Measurements from ENCODE around the gene FGF14. TPM values are rescaled to one million over a fixed set of nuclear protein-coding genes. Genes with fewer than 3 reads are reported as not detected.
"Not testable (repeated sequence)": the region's sequence is repeated elsewhere in the genome, so short reads cannot be mapped to it uniquely, and the experiment has no call there.

Gene FGF14
- total and polyA plus RNA-seq, 2 donors (not counting 1 experiment from before 2014, with no cell fraction given), result under 0.01 TPM; not detected in 1

DNA sequence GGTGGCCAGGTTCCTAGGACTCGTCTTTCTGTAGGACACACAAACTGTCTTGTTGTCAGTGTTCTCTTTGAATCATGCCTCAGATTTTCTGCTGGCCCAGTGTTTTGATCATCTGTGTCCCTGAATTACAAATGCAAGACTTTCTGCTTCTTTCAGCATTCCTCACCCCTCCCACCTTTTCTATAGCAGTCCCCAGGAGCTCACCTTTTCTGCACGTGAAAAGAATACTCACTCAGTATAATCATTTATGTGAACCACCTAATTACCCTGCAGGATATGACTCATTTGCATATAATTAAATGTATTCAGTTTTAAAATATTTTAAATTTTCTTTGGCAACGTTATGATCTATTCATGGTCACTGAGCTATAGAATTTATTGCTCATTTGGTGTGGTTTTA is 560.1 kb downstream of the FGF14 start:
- H3K9me3 ChIP-seq (ENCODE audit: control extremely low read depth in 1 of 3, control insufficient read depth in 2 of 3, insufficient read depth in 1 of 3, low read length in 2 of 3), result no peaks in the 10 kb centered on the region
- H3K4me1 Mint-ChIP-seq, result no peaks in the 10 kb centered on the region
- DNase-seq (no peak), ATAC-seq (ENCODE audit: low read depth) (no peak)
- H3K27me3 ChIP-seq (replicated peaks in 1 of 4; ENCODE audit: control extremely low read depth in 1 of 4, control insufficient read depth in 3 of 4, insufficient read depth in 4 of 4, low read length in 3 of 4), result no peaks in the 10 kb centered on the region
- H3K4me3 ChIP-seq (ENCODE audit: control extremely low read depth in 1 of 5, extremely low read depth in 1 of 5, insufficient read depth in 1 of 5, low read depth in 2 of 5, low read length in 4 of 5), result no peak overlapping the region
- WGBS (ENCODE audit: insufficient coverage), result 85% methylated on average over 1 of the region's 3 CpGs
- no peaks in the 10 kb centered on the region for H3K79me2 ChIP-seq (ENCODE audit: control insufficient read depth, insufficient read depth, low read length)
- no peak overlapping the region for H3K4me2 ChIP-seq (replicated peaks; ENCODE audit: low read depth, low read length, poor library complexity, severe bottlenecking)
- no peaks in the 10 kb centered on the region for H3K36me3 ChIP-seq (replicated peaks in 1 of 2; ENCODE audit: control extremely low read depth in 1 of 2, control insufficient read depth in 1 of 2, extremely low read depth in 1 of 2, insufficient read depth in 2 of 2, low read length in 1 of 2)
- intact Hi-C loops (cut with micrococcal nuclease), result no loop called here
- H3K9ac ChIP-seq (ENCODE audit: low read length), result no peak overlapping the region
- CTCF ChIA-PET, result no interaction called here
- no peaks in the 10 kb centered on the region for H3K27me3 Mint-ChIP-seq
- no peak overlapping the region for H3K27ac Mint-ChIP-seq
- no peaks in the 10 kb centered on the region for H3K4me1 ChIP-seq (ENCODE audit: control insufficient read depth in 2 of 2, insufficient read depth in 2 of 2, low read length in 2 of 2)
- TF ChIP-seq EZH2 (IDR thresholded peaks at IDR 0.05; ENCODE audit: borderline replicate concordance, insufficient read depth, low read depth, low read length, poor library complexity, severe bottlenecking), result no peak
- TF ChIP-seq, protein P1, sequence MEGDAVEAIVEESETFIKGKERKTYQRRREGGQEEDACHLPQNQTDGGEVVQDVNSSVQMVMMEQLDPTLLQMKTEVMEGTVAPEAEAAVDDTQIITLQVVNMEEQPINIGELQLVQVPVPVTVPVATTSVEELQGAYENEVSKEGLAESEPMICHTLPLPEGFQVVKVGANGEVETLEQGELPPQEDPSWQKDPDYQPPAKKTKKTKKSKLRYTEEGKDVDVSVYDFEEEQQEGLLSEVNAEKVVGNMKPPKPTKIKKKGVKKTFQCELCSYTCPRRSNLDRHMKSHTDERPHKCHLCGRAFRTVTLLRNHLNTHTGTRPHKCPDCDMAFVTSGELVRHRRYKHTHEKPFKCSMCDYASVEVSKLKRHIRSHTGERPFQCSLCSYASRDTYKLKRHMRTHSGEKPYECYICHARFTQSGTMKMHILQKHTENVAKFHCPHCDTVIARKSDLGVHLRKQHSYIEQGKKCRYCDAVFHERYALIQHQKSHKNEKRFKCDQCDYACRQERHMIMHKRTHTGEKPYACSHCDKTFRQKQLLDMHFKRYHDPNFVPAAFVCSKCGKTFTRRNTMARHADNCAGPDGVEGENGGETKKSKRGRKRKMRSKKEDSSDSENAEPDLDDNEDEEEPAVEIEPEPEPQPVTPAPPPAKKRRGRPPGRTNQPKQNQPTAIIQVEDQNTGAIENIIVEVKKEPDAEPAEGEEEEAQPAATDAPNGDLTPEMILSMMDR (IDR thresholded peaks at IDR 0.05), result no peak
- no peak overlapping the region for H3K4me3 Mint-ChIP-seq
- H2AFZ ChIP-seq (ENCODE audit: insufficient read depth, low read depth, low read length, poor library complexity, severe bottlenecking), result no peak overlapping the region
- no peaks in the 10 kb centered on the region for H3K9me3 Mint-ChIP-seq (ENCODE audit: insufficient read depth)
- POLR2A ChIA-PET, result no interaction called here
- H4K20me1 ChIP-seq (ENCODE audit: control insufficient read depth, insufficient read depth, low read length, poor library complexity, severe bottlenecking), result no peaks in the 10 kb centered on the region
- no peak overlapping the region for H3K27ac ChIP-seq (ENCODE audit: low read length in 2 of 2)

DNA sequence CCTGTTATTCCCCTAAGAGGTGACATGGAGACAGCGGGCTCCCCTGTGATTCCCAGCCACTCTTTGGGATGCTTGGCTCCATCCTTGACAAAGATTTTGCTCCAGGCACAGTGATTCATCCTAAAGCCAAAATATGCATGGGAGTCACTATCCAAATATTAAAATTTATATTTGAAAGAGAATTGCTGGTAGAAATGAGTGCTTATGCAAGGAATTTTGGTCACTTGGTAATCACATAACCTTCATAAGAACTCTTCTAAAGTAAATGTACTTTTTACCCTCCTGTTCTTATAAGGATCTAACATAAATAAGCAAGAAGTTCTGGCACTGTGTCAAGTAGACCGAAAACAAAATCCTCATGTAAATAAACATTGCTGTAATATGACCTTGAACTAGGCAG is 563.5 kb downstream of the FGF14 start:
- no peaks in the 10 kb centered on the region for H3K4me1 Mint-ChIP-seq
- no peak overlapping the region for H3K4me3 Mint-ChIP-seq
- 90% methylated on average over 1 of the region's 2 CpGs for WGBS (ENCODE audit: insufficient coverage)
- intact Hi-C loops (cut with micrococcal nuclease), result no loop called here
- H3K27ac Mint-ChIP-seq, result no peak overlapping the region
- no peaks in the 10 kb centered on the region for H3K9me3 Mint-ChIP-seq (ENCODE audit: insufficient read depth)
- no peak overlapping the region for H3K4me2 ChIP-seq (replicated peaks; ENCODE audit: low read depth, low read length, poor library complexity, severe bottlenecking)
- ChIA-PET CTCF (no interaction called here), POLR2A (no interaction called here)
- ATAC-seq (ENCODE audit: low read depth) (no peak), DNase-seq (no peak)
- no peaks in the 10 kb centered on the region for H3K27me3 Mint-ChIP-seq
- H4K20me1 ChIP-seq (ENCODE audit: control insufficient read depth, insufficient read depth, low read length, poor library complexity, severe bottlenecking), result no peaks in the 10 kb centered on the region
- no peaks in the 10 kb centered on the region for H3K79me2 ChIP-seq (ENCODE audit: control insufficient read depth, insufficient read depth, low read length)
- H2AFZ ChIP-seq (ENCODE audit: insufficient read depth, low read depth, low read length, poor library complexity, severe bottlenecking), result no peak overlapping the region
- H3K4me1 ChIP-seq (ENCODE audit: control insufficient read depth in 2 of 2, insufficient read depth in 2 of 2, low read length in 2 of 2), result no peaks in the 10 kb centered on the region
- H3K36me3 ChIP-seq (replicated peaks in 1 of 2; ENCODE audit: control extremely low read depth in 1 of 2, control insufficient read depth in 1 of 2, extremely low read depth in 1 of 2, insufficient read depth in 2 of 2, low read length in 1 of 2), result no peaks in the 10 kb centered on the region
- no peaks in the 10 kb centered on the region for H3K9me3 ChIP-seq (ENCODE audit: control extremely low read depth in 1 of 3, control insufficient read depth in 2 of 3, insufficient read depth in 1 of 3, low read length in 2 of 3)
- no peaks in the 10 kb centered on the region for H3K27me3 ChIP-seq (replicated peaks in 1 of 4; ENCODE audit: control extremely low read depth in 1 of 4, control insufficient read depth in 3 of 4, insufficient read depth in 4 of 4, low read length in 3 of 4)
- H3K27ac ChIP-seq (ENCODE audit: low read length in 2 of 2), result no peak overlapping the region
- no peak overlapping the region for H3K9ac ChIP-seq (ENCODE audit: low read length)
- TF ChIP-seq, protein P1 (IDR thresholded peaks at IDR 0.05), result no peak
- TF ChIP-seq EZH2 (IDR thresholded peaks at IDR 0.05; ENCODE audit: borderline replicate concordance, insufficient read depth, low read depth, low read length, poor library complexity, severe bottlenecking), result no peak
- H3K4me3 ChIP-seq (ENCODE audit: control extremely low read depth in 1 of 5, extremely low read depth in 1 of 5, insufficient read depth in 1 of 5, low read depth in 2 of 5, low read length in 4 of 5), result no peak overlapping the region

GRCh38 chr13:101837778-101838177 is 564.1 kb downstream of the FGF14 start:
- CTCF ChIA-PET; H4K20me1 ChIP-seq (ENCODE audit: control insufficient read depth, insufficient read depth, low read length, poor library complexity, severe bottlenecking); H3K9ac ChIP-seq (ENCODE audit: low read length); H3K27ac Mint-ChIP-seq; ATAC-seq (ENCODE audit: low read depth); H3K4me2 ChIP-seq (replicated peaks; ENCODE audit: low read depth, low read length, poor library complexity, severe bottlenecking); DNase-seq; H3K9me3 ChIP-seq (ENCODE audit: control extremely low read depth in 1 of 3, control insufficient read depth in 2 of 3, insufficient read depth in 1 of 3, low read length in 2 of 3); H3K27me3 ChIP-seq (replicated peaks in 1 of 4; ENCODE audit: control extremely low read depth in 1 of 4, control insufficient read depth in 3 of 4, insufficient read depth in 4 of 4, low read length in 3 of 4); H3K4me1 ChIP-seq (ENCODE audit: control insufficient read depth in 2 of 2, insufficient read depth in 2 of 2, low read length in 2 of 2); H3K27me3 Mint-ChIP-seq; H3K4me3 ChIP-seq (ENCODE audit: control extremely low read depth in 1 of 5, extremely low read depth in 1 of 5, insufficient read depth in 1 of 5, low read depth in 2 of 5, low read length in 4 of 5); POLR2A ChIA-PET; H3K27ac ChIP-seq (ENCODE audit: low read length in 2 of 2); H3K4me1 Mint-ChIP-seq; H2AFZ ChIP-seq (ENCODE audit: insufficient read depth, low read depth, low read length, poor library complexity, severe bottlenecking); H3K79me2 ChIP-seq (ENCODE audit: control insufficient read depth, insufficient read depth, low read length); intact Hi-C loops (cut with micrococcal nuclease); H3K36me3 ChIP-seq (replicated peaks in 1 of 2; ENCODE audit: control extremely low read depth in 1 of 2, control insufficient read depth in 1 of 2, extremely low read depth in 1 of 2, insufficient read depth in 2 of 2, low read length in 1 of 2); H3K9me3 Mint-ChIP-seq (ENCODE audit: insufficient read depth); H3K4me3 Mint-ChIP-seq: not testable (repeated sequence)
- WGBS (ENCODE audit: insufficient coverage), result 80% methylated on average over 2 of the region's 4 CpGs

Data from B cell (primary cell).